B cell (primary cell): ENCODE data around the gene USP37.

Experiments used
- EZH2 ChIP-seq: IDR thresholded peaks from 2 replicates; pipeline ENCODE4 v1.6.1; 2012; ENCODE audit warnings: borderline replicate concordance, low read depth, mild to moderate bottlenecking, moderate library complexity, low read length; ENCODE audit not compliant: insufficient read depth, poor library complexity, severe bottlenecking
- TF ChIP-seq, protein P1 (sequence below): fragments of 200-600 bp; IDR thresholded peaks from one replicate; pipeline ENCODE4 v1.8.0; 2022; ENCODE audit warnings: antibody characterized with exemption, mild to moderate bottlenecking

DNA sequence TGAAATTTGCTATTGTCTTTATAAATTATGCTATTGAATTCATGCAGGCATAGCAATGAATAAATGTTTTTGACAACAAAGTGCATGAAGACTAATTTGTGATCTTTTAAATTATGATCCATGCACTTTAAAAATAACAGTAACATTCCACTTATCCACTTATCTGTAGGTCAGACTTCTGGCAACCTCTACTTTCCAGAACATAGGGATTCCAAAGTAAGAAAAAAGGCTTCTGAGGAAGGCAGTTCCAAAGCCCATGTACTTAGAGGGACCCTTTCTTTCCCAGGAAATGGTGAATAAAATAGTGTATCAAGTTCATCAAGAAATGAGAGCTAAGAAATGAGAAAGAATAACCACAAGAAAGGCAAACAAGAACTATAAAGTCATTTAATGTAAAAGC lies 90.9 kb downstream of the USP37 start:
- TF ChIP-seq, protein P1, sequence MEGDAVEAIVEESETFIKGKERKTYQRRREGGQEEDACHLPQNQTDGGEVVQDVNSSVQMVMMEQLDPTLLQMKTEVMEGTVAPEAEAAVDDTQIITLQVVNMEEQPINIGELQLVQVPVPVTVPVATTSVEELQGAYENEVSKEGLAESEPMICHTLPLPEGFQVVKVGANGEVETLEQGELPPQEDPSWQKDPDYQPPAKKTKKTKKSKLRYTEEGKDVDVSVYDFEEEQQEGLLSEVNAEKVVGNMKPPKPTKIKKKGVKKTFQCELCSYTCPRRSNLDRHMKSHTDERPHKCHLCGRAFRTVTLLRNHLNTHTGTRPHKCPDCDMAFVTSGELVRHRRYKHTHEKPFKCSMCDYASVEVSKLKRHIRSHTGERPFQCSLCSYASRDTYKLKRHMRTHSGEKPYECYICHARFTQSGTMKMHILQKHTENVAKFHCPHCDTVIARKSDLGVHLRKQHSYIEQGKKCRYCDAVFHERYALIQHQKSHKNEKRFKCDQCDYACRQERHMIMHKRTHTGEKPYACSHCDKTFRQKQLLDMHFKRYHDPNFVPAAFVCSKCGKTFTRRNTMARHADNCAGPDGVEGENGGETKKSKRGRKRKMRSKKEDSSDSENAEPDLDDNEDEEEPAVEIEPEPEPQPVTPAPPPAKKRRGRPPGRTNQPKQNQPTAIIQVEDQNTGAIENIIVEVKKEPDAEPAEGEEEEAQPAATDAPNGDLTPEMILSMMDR, result no peak
- TF ChIP-seq EZH2, result no peak
